NCI-H526 (cell line): ENCODE measurements around the gene NIM1K.
"Not testable (repeated sequence)": the region's sequence is repeated elsewhere in the genome, so short reads cannot be mapped to it uniquely, and the experiment has no call there.

Experiments
- DNase-seq, 2 experiments: peaks; one replicate each; lab custom pipeline; 2025; lab: John Stamatoyannopoulos, UW

Gene NIM1K

GRCh38 chr5:43191740-43192557, at the start of gene NIM1K:
TSS of gene NIM1K (plus strand) at chr5:43192225. CDS start at chr5:43245776, 53,551 bp downstream.
- peak; percentile 17 to 88 for DNase-seq

GRCh38 chr5:43145071-43145470, 47.0 kb upstream of the NIM1K start:
- no peak for DNase-seq

GRCh38 chr5:43146958-43147357, 45.1 kb upstream of the NIM1K start:
- no peak for DNase-seq

- no peak for DNase-seq
Measured at GRCh38 chr5:43148417-43148816, 43.6 kb upstream of the NIM1K start.

- DNase-seq, result no peak
Measured at GRCh38 chr5:43149231-43149630, 42.8 kb upstream of the NIM1K start.

- no peak for DNase-seq
Measured at GRCh38 chr5:43150075-43150474, 42.0 kb upstream of the NIM1K start.

- DNase-seq, result no peak
Measured at GRCh38 chr5:43150748-43151147, 41.3 kb upstream of the NIM1K start.

GRCh38 chr5:43152946-43153345, 39.1 kb upstream of the NIM1K start:
- no peak for DNase-seq

- DNase-seq, result no peak
Measured at GRCh38 chr5:43154469-43154868, 37.6 kb upstream of the NIM1K start.

- DNase-seq, result no peak
Measured at GRCh38 chr5:43155394-43156096, 36.5 kb upstream of the NIM1K start.

GRCh38 chr5:43156388-43156787, 35.6 kb upstream of the NIM1K start:
- DNase-seq, result no peak

- DNase-seq, result no peak
Measured at GRCh38 chr5:43157068-43157467, 35.0 kb upstream of the NIM1K start.

- no peak for DNase-seq
Measured at GRCh38 chr5:43161244-43161643, 30.8 kb upstream of the NIM1K start.

- DNase-seq, result not testable (repeated sequence)
Measured at GRCh38 chr5:43164801-43165200, 27.2 kb upstream of the NIM1K start.

- no peak for DNase-seq
Measured at GRCh38 chr5:43165323-43165722, 26.7 kb upstream of the NIM1K start.

- no peak for DNase-seq
Measured at GRCh38 chr5:43168175-43168574, 23.9 kb upstream of the NIM1K start.

- DNase-seq, result no peak
Measured at GRCh38 chr5:43171451-43171850, 20.6 kb upstream of the NIM1K start.

GRCh38 chr5:43171926-43172325, 20.1 kb upstream of the NIM1K start:
- no peak for DNase-seq

GRCh38 chr5:43172779-43173178, 19.2 kb upstream of the NIM1K start:
- no peak for DNase-seq

GRCh38 chr5:43174586-43174985, 17.4 kb upstream of the NIM1K start:
- DNase-seq, result no peak

- no peak for DNase-seq
Measured at GRCh38 chr5:43179836-43180235, 12.2 kb upstream of the NIM1K start.

GRCh38 chr5:43182421-43182820, 9.6 kb upstream of the NIM1K start:
- no peak for DNase-seq

GRCh38 chr5:43183101-43183500, 8.9 kb upstream of the NIM1K start:
- DNase-seq, result not testable (repeated sequence)
